AG04450 (cell line): ENCODE measurements around the gene UCKL1. TPM values are rescaled to one million over a fixed set of nuclear protein-coding genes. Genes with fewer than 3 reads are reported as not detected.

Source experiments
- CTCF ChIA-PET: fragments of 300-600, 350-600 bp; formaldehyde crosslinking; extraction: SDS; loops from one replicate; lab custom pipeline; 2022; ENCODE audit warnings: antibody characterized with exemption, inconsistent platforms; lab: Charles Lee
- POLR2A ChIA-PET: fragments of 350-600 bp; formaldehyde crosslinking; extraction: SDS; loops from one replicate; lab custom pipeline; 2021; ENCODE audit warnings: antibody characterized with exemption, inconsistent platforms; lab: Yijun Ruan, JAX
- DNase-seq: peaks from one replicate; pipeline ENCODE4 v3.0.0-alpha.2; 2011; ENCODE audit warnings: low read depth, low spot score
- H3K27ac ChIP-seq: one replicate; pipeline ENCODE4 v1.5.1; 2012; ENCODE audit warnings: low read depth, low read length, control low read depth
- H3K27me3 ChIP-seq: one replicate; pipeline ENCODE4 v1.6.0; 2012; ENCODE audit warnings: low read length; ENCODE audit not compliant: control insufficient read depth, insufficient read depth
- H3K4me3 ChIP-seq: 2 replicates; pipeline ENCODE4 v1.5.1; 2011; ENCODE audit warnings: mild to moderate bottlenecking, low read depth, low read length, control low read depth
- H3K9me3 ChIP-seq: 2 replicates; pipeline ENCODE4 v1.5.1; 2012; ENCODE audit warnings: low read length; ENCODE audit not compliant: control insufficient read depth, insufficient read depth
- CTCF ChIP-seq: IDR thresholded peaks from 2 replicates; pipeline ENCODE4 v1.5.1; 2011; ENCODE audit warnings: low read depth, low read length, control low read depth, inconsistent platforms
- polyA plus RNA-seq: library from polyadenylated mRNA; depleted of rRNA; stranded (reverse); fragments of >200 nt; gene quantifications from 2 replicates; pipeline ENCODE4 v1.2.3, GENCODE V29; 2011

UCKL1 gene
- polyA plus RNA-seq, 1 experiment: 18.0 TPM

GRCh38 chr20:63926298-63926697, 29.9 kb downstream of the UCKL1 start:
- Histone ChIP-seq H3K4me3 (no peak overlapping the region), H3K9me3 (no peaks in the 10 kb centered on the region), H3K27ac (no peak overlapping the region), H3K27me3 (no peaks in the 10 kb centered on the region)
- no peak for TF ChIP-seq CTCF
- POLR2A ChIA-PET: interaction anchor here (0.7 kb wide), 1 partner anchor 143 kb away, joined by 3 read pairs; no protein-coding TSS in a partner anchor
- no peak for DNase-seq
- CTCF ChIA-PET: no interaction called here

- Histone ChIP-seq H3K27me3 (no peaks in the 10 kb centered on the region), H3K27ac (no peak overlapping the region), H3K9me3 (no peaks in the 10 kb centered on the region), H3K4me3 (no peak overlapping the region)
- no peak for TF ChIP-seq CTCF
- no peak for DNase-seq
- CTCF ChIA-PET: no interaction called here
- POLR2A ChIA-PET: no interaction called here
These were observed 32.0 kb downstream of the UCKL1 start for GRCh38 chr20:63924241-63924640.

GRCh38 chr20:63923651-63924050, 32.6 kb downstream of the UCKL1 start:
- no peaks in the 10 kb centered on the region for H3K27me3 ChIP-seq
- no peak for TF ChIP-seq CTCF
- ChIA-PET CTCF (no interaction called here), POLR2A (no interaction called here)
- no peak for DNase-seq
- H3K4me3 ChIP-seq: no peak overlapping the region
- H3K27ac ChIP-seq: no peak overlapping the region
- no peaks in the 10 kb centered on the region for H3K9me3 ChIP-seq

- CTCF ChIA-PET: no interaction called here
These were observed 36.0 kb downstream of the UCKL1 start for GRCh38 chr20:63920226-63920625.

GRCh38 chr20:63919130-63919529, 37.1 kb downstream of the UCKL1 start:
- ChIA-PET CTCF (no interaction called here), POLR2A (no interaction called here)
- Histone ChIP-seq H3K27me3 (no peaks in the 10 kb centered on the region), H3K27ac (no peak overlapping the region), H3K9me3 (peaks cover 6% of the 10 kb centered on the region; the same call in 1 of the 2 replicates), H3K4me3 (no peak overlapping the region)
- no peak for TF ChIP-seq CTCF
- DNase-seq: no peak

More at GRCh38 chr20:63920226-63920625, 36.0 kb downstream of the UCKL1 start:
- TF ChIP-seq CTCF: no peak
- Histone ChIP-seq H3K4me3 (no peak overlapping the region), H3K27ac (no peak overlapping the region), H3K9me3 (peaks cover 6% of the 10 kb centered on the region; the same call in 1 of the 2 replicates), H3K27me3 (no peaks in the 10 kb centered on the region)
- POLR2A ChIA-PET: no interaction called here
- DNase-seq: no peak
